Transverse colon (tissue), 4 donors: ENCODE results near the gene LINGO1.

Source experiments
- CTCF ChIP-seq, 5 experiments: fragments of 200-600 bp in 3 of 5; fragments of 450-650 bp in 2 of 5; sonication (generic) in 3 of 5; IDR thresholded peaks; 1 replicate in 2 of 5; 2 replicates in 3 of 5; pipeline ENCODE4 v1.5.1; 2016 to 2017; ENCODE audit warnings: antibody characterized with exemption in 5 of 5, inconsistent platforms in 3 of 5, mild to moderate bottlenecking in 2 of 5, moderate library complexity in 1 of 5
- EP300 ChIP-seq: sonication (generic); formaldehyde crosslinking; IDR thresholded peaks from one replicate; pipeline ENCODE4 v1.6.1; 2017; ENCODE audit warnings: antibody characterized with exemption, low read depth
- POLR2A ChIP-seq: fragments of 450-650 bp; IDR thresholded peaks from one replicate; pipeline ENCODE4 v1.6.1; 2016; ENCODE audit warnings: antibody characterized with exemption, mild to moderate bottlenecking, moderate library complexity
- POLR2AphosphoS5 ChIP-seq, 3 donors: sonication (generic); formaldehyde crosslinking; IDR thresholded peaks; one replicate each; pipeline ENCODE4 v1.6.1; 2016; ENCODE audit warnings: antibody characterized with exemption in 3 of 3

- no peak for TF ChIP-seq CTCF (IDR thresholded peaks at IDR 0.05)
- TF ChIP-seq POLR2A = no peak
- no peak for TF ChIP-seq EP300
- no peak for TF ChIP-seq POLR2AphosphoS5 (IDR thresholded peaks at IDR 0.05)
Observed at GRCh38 chr15:77584201-77584600, 48.5 kb downstream of the LINGO1 start.
